Left lung (tissue), 10 donors: ENCODE results near the gene CCDC141. TPM values are rescaled to one million over a fixed set of nuclear protein-coding genes. Genes with fewer than 3 reads are reported as not detected.

Experiments used
- ATAC-seq: fragments of 200-7000 bp; cut with Tn5 transposase; one replicate; pipeline ENCODE4 v1.9.1; 2020; ENCODE audit warnings: moderate library complexity
- DNase-seq, 4 donors: peaks; one replicate each; pipeline ENCODE4 v3.0.0-alpha.2; 2013 to 2020
- H3K27ac ChIP-seq, 2 donors: fragments of 200-600 bp; sonication (generic) in 1 of 2; one replicate each; pipeline versions ENCODE4 v1.5.0 to v1.8.0; 2020 to 2021
- H3K27me3 ChIP-seq, 2 donors: fragments of 200-600 bp; sonication (generic) in 1 of 2; one replicate each; pipeline versions ENCODE4 v1.5.0 to v1.8.0; 2020 to 2021
- H3K36me3 ChIP-seq, 2 donors: fragments of 200-600 bp; sonication (generic) in 1 of 2; one replicate each; pipeline versions ENCODE4 v1.5.0 to v1.8.0; 2020 to 2021
- H3K4me1 ChIP-seq, 2 donors: fragments of 200-600 bp; one replicate each; pipeline ENCODE4 v1.8.0; 2021
- H3K4me3 ChIP-seq, 2 donors: fragments of 200-600 bp; sonication (generic) in 1 of 2; one replicate each; pipeline versions ENCODE4 v1.5.0 to v1.8.0; 2020 to 2021; ENCODE audit warnings: mild to moderate bottlenecking in 1 of 2
- H3K9me3 ChIP-seq, 2 donors: fragments of 200-600 bp; sonication (generic) in 1 of 2; one replicate each; pipeline versions ENCODE4 v1.5.0 to v1.8.0; 2020 to 2021
- intact Hi-C, 2 donors: fragments of 100-400 bp; cut with DNase I; formaldehyde crosslinking; loops; one replicate each; pipeline versions ENCODE4 v1.11.2 to v1.14.2; 2022
- polyA plus RNA-seq, 6 donors: library from polyadenylated mRNA; unstranded; fragments of 120-200 nt; gene quantifications; one replicate each; pipeline ENCODE4 v1.2.1, GENCODE V29; 2013; ENCODE audit not compliant: insufficient read length in 6 of 6
- total RNA-seq, 2 donors: library from RNA; stranded (reverse); fragmentation: NEBNext Ultra II Directional; extraction: Animal tissue kit (Norgen Biotek cat#: 25700); gene quantifications; one replicate each; pipeline ENCODE4 v1.2.1, GENCODE V29; 2021
- TF ChIP-seq, protein P1 (sequence below), 2 donors: fragments of 200-600 bp; sonication (generic) in 1 of 2; IDR thresholded peaks; one replicate each; pipeline versions ENCODE4 v1.5.0 to v1.8.0; 2021; ENCODE audit warnings: antibody characterized with exemption in 2 of 2
- donor health status: DM: no; HTN: yes; CAD: no.
- donor health status: DM: no; HTN: no; CAD: no.

Gene CCDC141
- total and polyA plus RNA-seq, 8 donors: 1.6 to 29.6 (median 3.2) TPM

- Histone ChIP-seq H3K4me1 (no peaks in the 10 kb centered on the region), H3K27me3 (no peaks in the 10 kb centered on the region), H3K36me3 (no peaks in the 10 kb centered on the region), H3K27ac (no peak overlapping the region), H3K9me3 (no peaks in the 10 kb centered on the region), H3K4me3 (no peak overlapping the region)
- DNase-seq: no peak
- no peak for ATAC-seq
- TF ChIP-seq, protein P1, sequence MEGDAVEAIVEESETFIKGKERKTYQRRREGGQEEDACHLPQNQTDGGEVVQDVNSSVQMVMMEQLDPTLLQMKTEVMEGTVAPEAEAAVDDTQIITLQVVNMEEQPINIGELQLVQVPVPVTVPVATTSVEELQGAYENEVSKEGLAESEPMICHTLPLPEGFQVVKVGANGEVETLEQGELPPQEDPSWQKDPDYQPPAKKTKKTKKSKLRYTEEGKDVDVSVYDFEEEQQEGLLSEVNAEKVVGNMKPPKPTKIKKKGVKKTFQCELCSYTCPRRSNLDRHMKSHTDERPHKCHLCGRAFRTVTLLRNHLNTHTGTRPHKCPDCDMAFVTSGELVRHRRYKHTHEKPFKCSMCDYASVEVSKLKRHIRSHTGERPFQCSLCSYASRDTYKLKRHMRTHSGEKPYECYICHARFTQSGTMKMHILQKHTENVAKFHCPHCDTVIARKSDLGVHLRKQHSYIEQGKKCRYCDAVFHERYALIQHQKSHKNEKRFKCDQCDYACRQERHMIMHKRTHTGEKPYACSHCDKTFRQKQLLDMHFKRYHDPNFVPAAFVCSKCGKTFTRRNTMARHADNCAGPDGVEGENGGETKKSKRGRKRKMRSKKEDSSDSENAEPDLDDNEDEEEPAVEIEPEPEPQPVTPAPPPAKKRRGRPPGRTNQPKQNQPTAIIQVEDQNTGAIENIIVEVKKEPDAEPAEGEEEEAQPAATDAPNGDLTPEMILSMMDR (IDR thresholded peaks at IDR 0.05): no peak
- intact Hi-C loops: no loop called here
Observed at GRCh38 chr2:178999476-178999875, 50.5 kb downstream of the CCDC141 start.

DNA sequence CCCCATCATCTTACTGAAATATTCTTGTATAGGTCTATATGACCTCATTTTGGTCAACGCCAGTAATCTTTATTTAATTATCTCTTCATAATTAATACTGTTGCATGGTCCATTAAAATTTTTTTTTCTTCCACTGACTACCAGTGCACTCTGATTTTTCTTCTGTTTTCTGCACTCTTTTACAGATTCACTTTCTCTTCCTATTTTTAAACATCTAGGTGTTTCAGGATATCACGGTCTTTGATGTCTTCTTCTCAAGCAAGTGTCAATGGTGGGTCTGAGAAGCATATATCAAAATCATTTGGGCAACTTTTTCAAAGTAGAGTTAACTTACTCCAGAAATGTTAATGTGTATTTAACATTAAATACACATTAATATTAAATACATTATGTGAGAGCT lies 51.4 kb downstream of the CCDC141 start:
- no peak for ATAC-seq
- intact Hi-C loops: no loop called here
- H3K9me3 ChIP-seq: peaks cover 0 to 6% of the 10 kb centered on the region in 2 donors

DNA sequence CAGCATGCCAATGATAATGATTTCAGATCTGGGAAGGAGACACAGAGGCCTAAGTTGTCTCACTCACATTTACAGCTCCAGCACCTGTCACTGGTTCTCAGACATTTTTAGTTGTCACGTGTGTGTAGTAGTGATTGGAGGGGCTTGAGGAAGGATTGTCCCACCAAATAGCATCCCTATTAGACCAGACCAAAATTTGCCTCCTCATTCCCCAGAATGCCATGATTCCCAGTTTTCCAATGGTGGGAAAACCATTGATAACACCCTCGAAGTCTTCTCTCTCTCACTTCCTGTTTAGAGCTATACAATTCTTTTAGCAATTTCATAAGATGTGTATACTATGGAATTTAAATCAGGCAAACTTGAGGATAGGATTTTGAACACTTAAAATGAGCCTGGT lies 52.5 kb downstream of the CCDC141 start:
- Histone ChIP-seq H3K4me3 (no peak overlapping the region), H3K36me3 (no peaks in the 10 kb centered on the region), H3K9me3 (peaks cover 0 to 6% of the 10 kb centered on the region in 2 donors), H3K4me1 (no peaks in the 10 kb centered on the region), H3K27me3 (no peaks in the 10 kb centered on the region), H3K27ac (no peak overlapping the region)
- TF ChIP-seq, protein P1 (IDR thresholded peaks at IDR 0.05): no peak
- intact Hi-C loops: no loop called here
- ATAC-seq (no peak), DNase-seq (no peak)

More for the DNA sequence above, 51.4 kb downstream of the CCDC141 start:
- DNase-seq: no peak
- H3K36me3 ChIP-seq: no peaks in the 10 kb centered on the region
- no peaks in the 10 kb centered on the region for H3K27me3 ChIP-seq
- H3K27ac ChIP-seq: no peak overlapping the region
- no peak overlapping the region for H3K4me3 ChIP-seq
- TF ChIP-seq, protein P1 (IDR thresholded peaks at IDR 0.05): no peak
- H3K4me1 ChIP-seq: no peaks in the 10 kb centered on the region

- TF ChIP-seq, protein P1 (IDR thresholded peaks at IDR 0.05): no peak
- H3K4me1 ChIP-seq: no peaks in the 10 kb centered on the region
- no peaks in the 10 kb centered on the region for H3K36me3 ChIP-seq
- no peak overlapping the region for H3K27ac ChIP-seq
- ATAC-seq: no peak
- peaks cover 0 to 6% of the 10 kb centered on the region in 2 donors for H3K9me3 ChIP-seq
- H3K27me3 ChIP-seq: no peaks in the 10 kb centered on the region
- no peak overlapping the region for H3K4me3 ChIP-seq
- no peak for DNase-seq
- intact Hi-C loops: no loop called here
Observed at GRCh38 chr2:178997067-178997466, 52.9 kb downstream of the CCDC141 start.

GRCh38 chr2:178994264-178994663 lies 55.7 kb downstream of the CCDC141 start:
- no peaks in the 10 kb centered on the region for H3K36me3 ChIP-seq
- TF ChIP-seq, protein P1 (IDR thresholded peaks at IDR 0.05): no peak
- H3K9me3 ChIP-seq: peaks cover 0 to 6% of the 10 kb centered on the region in 2 donors
- ATAC-seq (no peak), DNase-seq (no peak)
- no peaks in the 10 kb centered on the region for H3K4me1 ChIP-seq
- no peak overlapping the region for H3K4me3 ChIP-seq
- intact Hi-C loops: no loop called here
- H3K27me3 ChIP-seq: no peaks in the 10 kb centered on the region
- no peak overlapping the region for H3K27ac ChIP-seq
